Vagina (tissue), 2 donors: ENCODE data around the gene CNPY3.

Source experiments
- POLR2A ChIP-seq, 2 donors: fragments of 450-650 bp; IDR thresholded peaks; one replicate each; pipeline ENCODE4 v1.6.1; 2017; ENCODE audit warnings: antibody characterized with exemption in 2 of 2, mild to moderate bottlenecking in 2 of 2, moderate library complexity in 2 of 2
- TF ChIP-seq, protein P1 (sequence below), 3 experiments: fragments of 450-650 bp in 2 of 3; fragments of 200-600 bp in 1 of 3; sonication (generic) in 1 of 3; IDR thresholded peaks; one replicate each; pipeline ENCODE4 v1.5.1; 2017 to 2019; ENCODE audit warnings: antibody characterized with exemption in 3 of 3, mild to moderate bottlenecking in 2 of 3, moderate library complexity in 2 of 3

DNA sequence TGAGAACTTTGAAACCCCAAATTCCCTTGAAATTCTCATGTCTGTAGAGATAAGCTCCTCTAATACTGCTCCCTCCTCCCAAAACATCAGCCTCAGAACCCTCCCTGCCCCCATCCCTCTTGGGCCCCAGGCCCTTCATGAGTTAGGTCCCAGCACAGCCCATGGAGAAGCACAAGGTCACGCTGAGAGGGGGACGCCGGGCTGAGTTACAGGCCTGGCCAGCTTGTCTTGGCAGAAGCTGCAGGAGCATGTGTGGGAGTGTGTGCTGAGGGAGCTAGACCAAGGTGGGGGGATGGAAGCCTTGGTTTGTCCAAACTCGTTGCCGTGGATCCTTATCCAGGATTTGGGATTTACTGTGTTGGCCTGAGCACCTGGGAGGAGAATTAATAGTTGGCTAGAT, 21.9 kb upstream of the CNPY3 start:
- TF ChIP-seq, protein P1, sequence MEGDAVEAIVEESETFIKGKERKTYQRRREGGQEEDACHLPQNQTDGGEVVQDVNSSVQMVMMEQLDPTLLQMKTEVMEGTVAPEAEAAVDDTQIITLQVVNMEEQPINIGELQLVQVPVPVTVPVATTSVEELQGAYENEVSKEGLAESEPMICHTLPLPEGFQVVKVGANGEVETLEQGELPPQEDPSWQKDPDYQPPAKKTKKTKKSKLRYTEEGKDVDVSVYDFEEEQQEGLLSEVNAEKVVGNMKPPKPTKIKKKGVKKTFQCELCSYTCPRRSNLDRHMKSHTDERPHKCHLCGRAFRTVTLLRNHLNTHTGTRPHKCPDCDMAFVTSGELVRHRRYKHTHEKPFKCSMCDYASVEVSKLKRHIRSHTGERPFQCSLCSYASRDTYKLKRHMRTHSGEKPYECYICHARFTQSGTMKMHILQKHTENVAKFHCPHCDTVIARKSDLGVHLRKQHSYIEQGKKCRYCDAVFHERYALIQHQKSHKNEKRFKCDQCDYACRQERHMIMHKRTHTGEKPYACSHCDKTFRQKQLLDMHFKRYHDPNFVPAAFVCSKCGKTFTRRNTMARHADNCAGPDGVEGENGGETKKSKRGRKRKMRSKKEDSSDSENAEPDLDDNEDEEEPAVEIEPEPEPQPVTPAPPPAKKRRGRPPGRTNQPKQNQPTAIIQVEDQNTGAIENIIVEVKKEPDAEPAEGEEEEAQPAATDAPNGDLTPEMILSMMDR (IDR thresholded peaks at IDR 0.05): no peak
- TF ChIP-seq POLR2A (IDR thresholded peaks at IDR 0.05): no peak
